UCSD-AML1 (cell line): ENCODE results near the gene G6PD.
"Not testable (repeated sequence)": the region's sequence is repeated elsewhere in the genome, so short reads cannot be mapped to it uniquely, and the experiment has no call there.

ENCODE experiments used
- DNase-seq: peaks from one replicate; lab custom pipeline; 2025; ENCODE audit not compliant: unreplicated experiment; lab: John Stamatoyannopoulos, UW

Gene G6PD

DNA sequence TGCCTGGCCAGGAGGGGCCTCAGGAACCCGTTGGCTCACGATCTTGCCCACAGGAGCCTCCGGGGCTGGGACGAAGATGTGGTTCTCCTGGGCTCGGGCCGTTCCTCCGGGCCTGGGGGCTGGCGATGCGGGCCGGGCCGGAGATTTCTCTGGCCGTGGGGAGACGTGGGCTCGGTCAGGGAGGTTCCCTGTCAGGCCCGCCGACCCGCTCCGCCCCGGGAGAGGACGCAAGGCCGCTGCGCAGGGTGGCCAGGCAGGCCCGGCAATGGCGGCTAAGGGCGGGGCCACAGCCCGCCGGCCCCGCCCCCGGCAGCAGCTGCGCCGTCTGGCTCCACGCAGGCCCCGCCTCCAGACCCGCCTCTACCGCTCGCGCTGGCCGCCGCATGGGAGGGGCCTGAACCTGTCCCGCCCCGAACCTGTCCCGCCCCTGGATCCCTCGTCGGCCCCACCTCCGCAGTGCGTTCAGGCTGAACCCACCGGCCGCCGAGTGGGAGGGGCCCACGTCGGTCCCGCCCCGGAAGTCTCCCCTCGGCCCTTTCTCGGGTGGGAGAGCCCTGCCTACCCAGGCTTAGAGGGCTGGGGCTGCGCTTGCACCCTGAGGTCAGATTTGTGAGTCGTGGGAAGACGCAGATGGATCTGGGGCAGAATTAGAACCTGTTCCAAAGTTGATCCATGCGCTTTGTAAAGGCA, 30.5 kb downstream of the G6PD start, which contains the start of gene FAM3A:
Gene FAM3A (minus strand): TSS at position 267 of the 690 bp plus-strand sequence. CDS start 460 bp downstream, outside the sequence.
- peak; percentile 89 for DNase-seq

DNA sequence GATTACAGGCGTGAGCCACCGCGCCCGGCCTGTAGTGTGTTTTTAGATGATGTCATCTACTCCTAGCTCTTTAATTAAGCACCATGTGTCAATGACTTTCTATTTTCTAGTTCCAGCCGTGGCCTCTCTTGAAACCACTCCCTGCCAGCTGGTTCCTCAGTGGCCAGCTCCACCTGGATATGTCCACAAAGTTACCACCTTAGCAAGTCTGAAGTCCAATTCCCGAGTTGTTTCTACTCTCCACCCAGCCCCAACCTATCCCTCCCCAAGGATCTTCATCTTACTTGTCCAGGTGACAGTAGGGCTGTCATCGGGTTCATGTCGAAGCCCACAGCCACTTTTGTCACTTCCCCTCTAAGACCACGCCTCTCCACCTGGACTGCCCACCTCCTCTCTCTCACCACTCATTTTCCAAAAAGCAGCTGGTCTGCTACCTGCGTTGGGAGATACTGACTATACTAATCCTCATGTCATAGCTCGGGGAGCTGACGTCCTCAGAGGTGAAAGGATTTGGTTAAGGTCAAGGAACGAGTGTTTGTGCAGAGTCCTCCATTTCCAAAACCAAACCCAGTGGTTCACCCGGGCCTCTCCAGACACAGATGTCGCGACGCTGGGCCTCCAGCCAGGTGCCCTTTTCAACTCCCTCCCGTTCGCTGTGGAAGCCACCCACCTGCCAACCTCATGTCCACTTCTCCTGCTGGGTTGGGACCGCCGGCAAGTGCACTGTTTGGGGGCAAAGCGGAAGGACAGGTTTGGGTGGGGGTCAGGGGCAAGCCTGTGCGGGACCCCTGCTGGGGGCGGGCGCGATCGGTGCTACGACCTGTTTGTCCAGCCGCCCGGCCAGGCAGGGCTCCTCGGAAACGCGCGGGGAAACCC, 31.3 kb downstream of the G6PD start:
- no peak for DNase-seq

DNA sequence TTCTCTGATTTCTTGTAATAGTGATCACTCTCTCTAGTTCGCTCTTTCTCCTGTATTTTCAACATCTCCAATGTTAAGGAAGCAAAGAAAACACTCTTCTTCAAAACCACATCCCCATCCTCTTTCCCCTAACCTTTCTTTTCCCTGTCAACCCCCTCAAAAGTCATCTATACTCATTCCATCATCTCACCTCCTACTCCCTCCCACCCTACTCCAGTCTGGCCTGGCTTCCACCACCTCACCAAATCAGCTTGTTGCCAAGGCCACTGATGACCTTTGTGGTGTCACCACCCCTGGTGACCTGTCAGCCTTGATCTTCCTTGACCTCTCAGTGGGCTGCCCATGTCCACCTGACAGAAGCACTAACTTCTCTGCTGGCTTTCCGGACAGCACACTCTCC, 32.9 kb downstream of the G6PD start:
- DNase-seq, result no peak

DNA sequence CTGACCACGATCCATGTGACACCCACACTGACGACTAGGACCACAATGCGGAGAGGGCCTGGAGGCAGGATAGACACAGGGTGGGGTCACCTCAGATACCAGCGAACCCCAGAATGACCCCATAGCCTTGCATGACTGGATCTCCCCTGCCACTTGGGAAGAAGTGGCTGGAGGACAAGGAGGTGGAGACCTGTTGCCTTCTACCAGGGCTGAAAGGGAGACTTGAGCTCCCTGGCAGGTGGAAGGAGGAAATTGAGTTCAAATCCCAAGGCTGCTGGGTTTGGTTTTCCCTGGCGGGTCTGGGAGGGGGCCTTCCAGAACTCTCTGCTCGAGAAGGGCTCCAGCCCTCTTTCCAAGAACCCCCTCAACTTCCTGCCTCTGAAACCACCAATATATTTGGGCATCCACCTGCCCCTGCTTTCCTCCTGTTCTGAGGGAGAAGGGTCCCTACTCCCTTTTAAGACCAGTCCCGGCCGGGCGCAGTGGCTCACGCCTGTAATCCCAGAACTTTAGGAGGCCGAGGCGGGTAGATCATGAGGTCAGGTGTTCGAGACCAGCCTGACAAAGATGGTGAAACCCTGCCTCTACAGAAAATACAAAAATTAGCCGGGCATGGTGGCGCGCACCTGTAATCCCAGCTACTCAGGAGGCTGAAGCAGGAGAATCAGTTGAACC, 33.6 kb downstream of the G6PD start:
- no peak for DNase-seq

DNA sequence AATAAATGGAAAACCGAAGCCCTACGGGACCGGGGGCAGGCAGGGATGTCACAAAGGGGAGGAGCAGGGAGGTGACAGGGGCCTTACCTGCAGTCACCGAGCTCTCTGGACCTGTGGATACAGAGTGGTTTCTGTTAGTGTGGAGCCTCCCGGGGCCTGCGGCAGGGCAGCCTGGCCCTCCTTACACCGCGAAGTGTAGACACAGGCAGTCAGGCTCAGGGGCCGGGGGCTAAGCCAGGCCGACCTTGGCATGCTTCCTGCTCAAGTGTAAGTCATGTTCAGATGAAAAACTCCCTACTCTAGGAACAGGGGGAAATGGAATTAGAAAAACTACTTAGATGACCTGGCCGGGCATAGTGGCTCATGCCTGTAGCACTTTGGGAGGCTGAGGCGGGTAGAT, 34.9 kb downstream of the G6PD start:
- DNase-seq, result no peak

DNA sequence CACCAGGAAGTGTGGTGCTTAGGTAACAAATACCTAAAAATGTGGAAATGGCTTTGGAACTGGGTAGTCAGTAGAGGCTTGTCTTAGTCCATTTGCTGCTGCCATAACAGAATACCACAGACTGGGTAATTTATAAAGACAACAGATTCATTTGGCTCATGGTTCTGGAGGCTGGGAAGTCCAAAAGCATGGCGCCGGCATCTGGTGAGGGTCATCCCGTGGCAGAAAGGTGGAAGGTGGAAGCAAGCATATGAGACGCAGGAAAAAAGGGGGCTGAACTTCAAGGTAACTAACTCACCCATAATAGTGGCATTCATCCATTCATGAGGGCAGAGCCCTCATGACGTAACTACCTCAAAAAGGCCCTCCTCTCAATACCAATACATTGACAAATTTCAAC, 37.2 kb downstream of the G6PD start:
- DNase-seq, result no peak

DNA sequence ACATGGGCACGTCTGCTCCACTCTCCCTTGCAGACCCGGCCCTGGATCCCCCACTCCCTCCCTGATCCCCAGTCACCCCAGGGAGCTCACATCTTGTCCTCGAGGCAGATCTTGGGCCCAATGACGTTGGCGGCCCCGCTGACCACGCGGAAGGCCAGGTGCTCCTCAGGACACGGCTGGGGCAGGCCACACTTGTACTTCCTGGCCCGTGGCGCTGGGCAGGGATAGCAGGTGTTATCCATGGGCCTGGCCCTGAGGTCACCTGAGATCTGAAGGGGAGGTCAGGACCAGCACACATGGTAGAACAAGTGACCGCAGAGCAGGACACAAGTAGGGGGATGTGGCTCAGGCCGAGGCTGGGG, 38.3 kb downstream of the G6PD start:
- no peak for DNase-seq

DNA sequence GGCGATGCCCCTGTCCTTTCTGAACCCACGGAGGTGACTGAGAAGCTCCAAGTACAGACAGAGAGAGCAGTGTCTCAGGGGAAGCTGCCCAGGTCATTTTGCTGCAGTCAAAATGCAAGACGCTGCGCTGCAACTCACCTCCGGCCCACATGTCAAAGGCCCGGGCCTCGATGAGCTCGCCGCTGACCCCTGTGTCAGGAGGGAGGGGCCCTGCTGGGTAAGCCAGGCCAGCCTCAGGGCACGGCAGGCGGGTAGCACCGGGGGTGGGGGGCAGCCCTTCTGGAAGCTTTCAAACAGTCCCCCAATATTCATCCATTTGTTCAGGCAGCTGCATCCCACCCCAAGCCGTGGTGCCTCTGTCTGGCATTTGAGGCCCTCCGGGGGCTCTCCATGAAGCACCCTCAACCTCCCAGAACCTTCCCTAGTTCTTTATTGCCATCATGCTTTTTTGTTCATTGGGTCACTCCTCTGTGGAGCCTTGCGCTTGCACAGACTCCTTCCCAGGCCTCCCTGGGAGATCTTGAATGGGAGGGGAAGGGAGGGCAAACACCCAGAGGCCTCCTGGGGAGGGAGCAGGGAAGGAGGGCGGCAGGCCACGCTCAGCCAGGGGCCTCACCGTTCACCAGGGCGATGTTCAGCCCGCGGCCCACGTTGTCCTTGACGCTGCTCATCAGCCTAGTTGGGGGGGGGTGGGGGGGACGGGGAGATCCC, 38.8 kb downstream of the G6PD start:
- no peak for DNase-seq

DNA sequence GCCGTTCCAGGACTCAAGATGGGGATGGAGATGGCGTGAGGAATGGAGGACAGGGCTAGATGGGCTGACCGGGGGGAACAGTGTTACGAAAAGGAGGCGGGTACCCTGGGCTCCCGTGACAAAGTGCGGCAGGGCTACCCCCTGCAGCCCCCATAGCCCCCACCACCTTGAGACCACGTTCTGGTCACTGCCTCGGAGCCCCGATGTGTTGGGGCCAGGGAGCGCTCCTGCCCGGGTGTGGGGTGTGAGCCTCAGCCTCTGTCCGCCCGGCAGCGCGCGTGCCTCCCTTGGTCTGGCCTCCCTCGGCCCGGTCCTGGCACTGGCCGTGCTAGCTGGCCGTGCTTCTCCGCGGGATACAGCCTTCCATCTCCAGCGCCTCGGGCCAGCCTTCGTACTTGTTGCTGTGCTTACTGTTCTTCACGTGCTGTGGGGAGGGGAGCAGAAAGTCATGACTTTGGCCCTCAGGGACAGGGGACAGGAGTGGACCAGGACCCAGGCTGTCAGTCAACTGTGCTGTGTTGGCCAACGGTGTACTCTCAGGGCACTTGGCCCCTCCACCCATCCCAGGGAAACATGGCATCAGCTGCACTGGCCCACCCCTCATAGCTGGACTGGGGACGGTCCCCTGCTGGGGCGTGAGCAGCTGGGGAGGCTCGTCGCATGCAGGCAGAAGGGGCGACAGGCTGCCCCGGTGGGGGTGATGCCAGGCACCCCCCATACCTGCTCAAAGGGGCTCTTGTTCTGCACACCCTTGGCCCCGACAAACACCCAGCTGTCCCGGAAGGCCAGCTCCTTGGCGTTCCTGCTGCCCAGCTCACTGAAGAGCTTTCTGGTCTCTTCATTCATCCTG, 39.9 kb downstream of the G6PD start:
- DNase-seq, result no peak

DNA sequence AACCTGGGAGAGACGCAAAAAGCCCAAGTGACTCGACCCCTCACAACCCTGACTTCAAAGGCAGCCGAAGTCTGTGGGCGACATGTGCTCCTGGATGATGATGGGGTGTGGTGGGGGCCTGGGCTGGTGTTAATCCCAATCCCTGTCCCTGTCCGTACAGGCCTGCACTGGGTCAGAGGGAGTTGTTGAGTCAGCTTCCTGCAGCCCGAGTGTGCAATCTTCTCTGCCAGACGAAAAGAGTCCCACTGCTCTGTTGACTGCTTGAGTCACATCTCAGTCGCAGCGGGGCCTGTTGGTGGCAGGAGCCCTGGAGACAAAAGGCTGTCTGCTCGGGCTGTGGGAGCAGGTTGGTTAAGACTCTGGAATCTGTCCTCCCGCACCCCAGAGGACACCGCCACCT, 40.9 kb downstream of the G6PD start:
- DNase-seq, result no peak

DNA sequence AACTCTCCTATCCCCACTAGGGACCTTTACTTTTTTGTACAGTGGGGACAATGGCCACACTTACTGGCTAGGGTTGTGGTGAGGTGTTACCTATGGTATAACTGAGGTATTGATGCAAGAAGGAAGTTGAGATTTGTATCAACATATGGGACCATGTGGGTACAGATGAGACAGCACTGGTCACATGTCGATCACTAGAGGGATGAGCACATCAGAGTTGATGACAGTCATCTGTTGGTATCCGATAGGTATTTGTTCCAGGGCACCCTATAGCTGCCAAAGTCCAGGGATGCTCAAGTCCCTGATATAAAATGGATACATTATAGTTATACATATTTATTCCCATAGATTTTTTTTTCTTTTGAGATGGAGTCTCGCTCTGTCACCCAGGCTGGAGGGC, 43.7 kb downstream of the G6PD start:
- DNase-seq, result no peak

DNA sequence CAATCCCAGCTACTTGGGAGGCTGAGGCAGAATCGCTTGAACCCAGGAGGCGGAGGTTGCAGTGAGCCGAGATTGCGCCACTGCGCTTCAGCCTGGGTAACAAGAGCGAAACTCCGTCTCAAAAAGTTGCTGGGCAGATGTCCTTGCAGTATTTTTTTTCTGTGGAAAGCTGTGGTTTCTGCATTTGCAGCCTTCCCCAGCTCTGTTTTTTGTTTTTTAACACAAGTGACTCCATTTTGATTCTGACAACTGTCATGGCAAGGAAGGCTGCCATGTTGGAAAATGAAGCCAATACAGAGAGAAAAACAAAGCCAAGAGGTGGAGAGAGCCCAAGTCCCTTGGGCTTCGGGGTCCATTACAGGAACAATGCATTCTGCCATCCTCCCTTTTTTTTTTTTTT, 44.5 kb downstream of the G6PD start:
- no peak for DNase-seq

DNA sequence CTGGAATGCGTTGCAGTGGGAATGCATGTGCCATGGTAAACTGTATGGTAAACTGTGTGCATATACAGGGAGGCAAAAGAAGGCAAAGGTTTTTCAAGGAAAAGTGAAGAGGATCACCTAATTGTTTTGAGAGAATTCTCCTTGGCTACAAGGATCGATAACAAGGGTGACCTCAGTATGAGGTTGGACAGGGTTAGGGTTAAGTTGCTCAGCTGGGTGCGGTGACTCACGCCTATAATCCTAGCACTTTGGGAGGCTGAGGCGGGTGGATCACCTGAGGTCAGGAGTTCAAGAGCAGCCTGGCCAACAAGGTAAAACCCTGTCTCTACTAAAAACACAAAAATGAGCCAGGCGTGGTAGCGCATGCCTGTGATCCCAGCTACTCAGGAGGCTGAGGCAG, 45.2 kb downstream of the G6PD start:
- DNase-seq, result not testable (repeated sequence)

DNA sequence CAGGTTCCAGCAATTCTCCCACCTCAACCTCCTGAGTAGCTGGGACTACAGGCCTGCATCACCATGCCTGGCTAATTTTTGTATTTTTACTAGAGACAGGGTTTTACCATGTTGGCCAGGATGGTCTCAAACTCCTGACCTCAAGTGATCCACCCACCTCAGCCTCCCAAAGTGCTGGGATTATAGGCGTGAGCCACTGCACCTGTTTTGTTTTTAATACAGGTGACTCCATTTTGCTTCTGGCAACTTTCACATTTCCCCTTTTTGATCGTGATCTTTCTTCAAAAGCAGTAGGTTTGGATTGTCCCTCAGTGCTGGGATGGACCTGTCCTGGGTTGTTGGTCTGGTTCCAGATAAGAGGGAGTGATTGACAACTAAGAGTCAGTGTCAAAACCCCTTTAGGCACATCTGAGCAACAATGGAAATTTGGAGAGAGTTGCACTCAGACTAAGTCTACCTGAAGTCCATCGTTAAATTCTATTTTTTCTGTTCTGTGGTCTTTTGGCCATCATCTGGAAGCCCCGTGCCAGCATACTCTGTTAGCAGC, 50.0 kb downstream of the G6PD start:
- DNase-seq, result not testable (repeated sequence)

DNA sequence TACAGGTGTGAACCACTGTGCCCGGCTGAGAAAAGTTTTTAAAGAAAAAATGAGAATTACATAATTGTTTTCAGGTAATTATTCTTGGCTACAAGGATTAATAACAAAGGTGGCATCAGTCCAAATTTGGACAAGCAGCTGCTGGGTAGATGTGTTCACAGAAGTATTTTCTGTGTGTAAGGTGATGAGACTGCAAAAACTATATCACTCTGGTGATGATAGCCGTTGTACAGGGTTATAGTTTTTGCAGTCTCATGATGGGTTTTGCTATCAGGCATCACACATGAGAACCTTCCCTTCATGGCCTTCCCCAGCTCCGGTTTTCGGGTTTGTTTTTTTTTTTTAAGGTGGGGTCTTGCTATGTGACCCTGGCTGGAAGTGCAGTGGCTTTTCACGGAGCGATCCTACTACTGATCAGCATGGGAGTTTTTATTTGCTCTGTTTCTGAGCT, 51.1 kb downstream of the G6PD start:
- DNase-seq, result no peak

DNA sequence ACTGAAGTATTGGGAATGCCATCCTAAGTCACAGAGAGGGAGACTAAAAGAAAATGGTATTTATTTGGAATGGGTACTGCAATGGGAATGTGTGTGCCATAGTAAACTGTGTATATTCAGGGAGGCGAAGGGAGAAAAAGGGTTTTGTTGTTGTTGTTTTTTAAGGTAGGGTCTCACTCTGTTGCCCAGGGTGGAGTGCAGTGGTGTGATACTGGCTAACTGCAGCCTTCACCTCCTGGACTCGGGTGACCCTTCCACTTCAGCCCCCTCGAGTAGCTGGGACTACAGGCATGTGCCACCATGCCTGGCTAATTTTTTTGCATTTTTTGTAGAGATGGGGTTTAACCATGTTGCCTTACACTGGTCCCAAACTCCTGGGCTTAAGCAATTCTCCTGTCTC, 51.9 kb downstream of the G6PD start:
- no peak for DNase-seq

DNA sequence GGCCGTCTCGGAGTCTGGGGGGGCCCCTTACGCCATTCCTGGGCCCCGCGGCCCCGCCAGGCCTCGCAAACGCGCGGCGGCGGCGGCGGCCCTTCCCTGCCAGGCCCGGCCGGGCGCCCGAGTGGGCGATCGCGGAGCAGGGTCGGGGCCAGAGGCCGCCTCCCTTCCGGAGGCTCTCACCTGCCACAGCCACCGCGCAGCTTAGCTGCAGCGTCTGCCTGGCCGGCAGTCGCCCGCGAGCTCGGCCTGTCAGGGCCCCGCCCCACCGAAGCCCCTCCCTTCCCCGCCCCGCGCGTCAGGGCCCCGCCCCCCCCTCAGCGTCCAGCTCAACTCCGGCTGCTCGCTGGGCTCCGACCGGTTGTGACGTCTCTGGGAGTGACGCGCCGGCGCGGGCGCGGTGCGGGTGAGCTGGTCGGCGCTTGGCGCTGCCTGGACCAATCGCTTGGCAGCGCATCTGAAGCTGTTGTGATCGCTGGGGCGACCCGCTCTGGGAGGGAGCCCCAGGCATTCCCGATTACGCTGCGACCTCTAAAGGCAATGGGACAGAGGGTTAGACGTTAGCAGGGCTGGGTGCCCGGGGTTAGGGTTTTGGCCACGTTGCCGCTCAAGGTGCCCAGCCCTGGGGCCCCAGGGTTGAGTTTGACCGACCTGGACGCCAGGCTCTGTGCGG, 56.1 kb downstream of the G6PD start, which contains the start of gene SLC10A3:
Gene SLC10A3 (minus strand): TSS at position 216 of the 670 bp plus-strand sequence. CDS start 1,689 bp downstream, outside the sequence.
- peak; percentile 91 for DNase-seq

DNA sequence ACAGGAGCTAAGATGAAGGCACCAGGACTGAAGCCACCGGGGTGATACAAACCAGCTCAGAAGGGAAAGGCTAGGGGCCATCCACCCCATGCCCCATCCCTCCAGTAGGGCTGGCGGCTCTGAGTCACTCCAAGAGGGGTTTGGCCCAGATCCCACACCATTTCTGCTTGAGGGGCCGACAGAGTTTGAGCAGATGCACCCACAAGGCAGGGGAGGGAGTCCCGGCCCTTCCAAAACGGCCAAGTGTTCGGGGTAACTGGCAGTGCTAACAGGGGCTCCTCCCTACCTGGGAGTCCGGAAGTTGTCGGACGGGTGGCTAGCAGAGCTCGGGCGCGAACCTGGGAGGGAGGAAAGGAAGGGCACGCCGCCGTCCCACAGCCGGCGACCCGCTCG, 56.6 kb downstream of the G6PD start:
- no peak for DNase-seq

DNA sequence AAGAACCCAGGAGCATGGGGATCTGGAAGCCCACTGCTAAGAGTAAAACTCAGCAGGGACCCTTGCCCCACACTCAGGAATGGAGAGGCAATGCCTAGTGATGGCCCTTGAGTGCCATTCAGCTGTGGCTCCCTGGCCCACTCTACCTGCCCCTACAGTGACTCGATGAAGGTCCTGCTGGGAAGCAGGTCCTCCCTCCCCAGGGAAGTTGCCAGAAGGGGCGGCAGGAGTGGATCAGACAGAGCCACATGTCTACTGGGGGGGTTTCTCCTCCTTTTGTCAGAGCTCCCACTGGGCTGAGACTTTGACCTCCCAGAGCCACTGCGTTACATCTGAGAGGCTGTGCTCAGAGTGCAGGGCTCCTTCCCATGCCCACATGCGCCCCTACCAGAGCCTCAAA, 57.5 kb downstream of the G6PD start:
- DNase-seq, result no peak
